Upper lobe of left lung (tissue), 6 donors: ENCODE measurements around the gene KDM4B. TPM values are rescaled to one million over a fixed set of nuclear protein-coding genes. Genes with fewer than 3 reads are reported as not detected.

ENCODE experiments used
- ATAC-seq, 2 donors: fragments of 200-7000 bp; cut with Tn5 transposase; one replicate each; pipeline ENCODE4 v1.9.1; 2022; ENCODE audit warnings: mild to moderate bottlenecking in 2 of 2, moderate library complexity in 2 of 2; ENCODE audit not compliant: low FRiP score in 2 of 2
- DNase-seq, 2 donors: peaks; one replicate each; pipeline ENCODE4 v3.0.0-alpha.2; 2019 to 2020
- H3K27ac ChIP-seq, 4 donors: fragments of 200-600 bp; sonication (generic); one replicate each; pipeline ENCODE4 v1.5.1; 2016 to 2019
- H3K27me3 ChIP-seq, 4 donors: fragments of 200-600 bp; sonication (generic); one replicate each; pipeline ENCODE4 v1.5.1; 2017 to 2019
- H3K36me3 ChIP-seq, 4 donors: fragments of 200-600 bp; sonication (generic); one replicate each; pipeline ENCODE4 v1.5.1; 2016 to 2019
- H3K4me1 ChIP-seq, 4 donors: fragments of 200-600 bp; sonication (generic); one replicate each; pipeline ENCODE4 v1.5.1; 2018 to 2019
- H3K4me3 ChIP-seq, 4 donors: fragments of 200-600 bp; sonication (generic); one replicate each; pipeline ENCODE4 v1.5.1; 2017 to 2019; ENCODE audit warnings: mild to moderate bottlenecking in 2 of 4, moderate library complexity in 1 of 4
- H3K9me3 ChIP-seq, 4 donors: fragments of 200-600 bp; sonication (generic); one replicate each; pipeline ENCODE4 v1.5.1; 2018 to 2019
- CTCF ChIP-seq, 6 experiments: fragments of 450-650 bp in 4 of 6; fragments of 200-600 bp in 2 of 6; sonication (generic) in 2 of 6; IDR thresholded peaks; one replicate each; pipeline ENCODE4 v1.5.1; 2016 to 2019; ENCODE audit warnings: antibody characterized with exemption in 6 of 6
- EP300 ChIP-seq, 4 donors: sonication (generic); formaldehyde crosslinking; IDR thresholded peaks; one replicate each; pipeline ENCODE4 v1.5.1; 2017; ENCODE audit warnings: antibody characterized with exemption in 4 of 4, control low read depth in 2 of 4
- POLR2A ChIP-seq, 4 donors: fragments of 450-650 bp; IDR thresholded peaks; one replicate each; pipeline ENCODE4 v1.5.1; 2016 to 2017; ENCODE audit warnings: antibody characterized with exemption in 4 of 4, mild to moderate bottlenecking in 2 of 4
- POLR2AphosphoS5 ChIP-seq, 2 donors: sonication (generic); formaldehyde crosslinking; IDR thresholded peaks; one replicate each; pipeline ENCODE4 v1.5.1; 2017; ENCODE audit warnings: antibody characterized with exemption in 2 of 2
- WGBS, 2 donors: methylation state at CpG; one replicate each; pipeline ENCODE4 v1.1.5; 2017 to 2018; 5-methylcytosine and 5-hydroxymethylcytosine counted together
- total RNA-seq, 6 donors: library from RNA; depleted of rRNA in 4 of 6; stranded (reverse); fragments of >200 nt in 4 of 6; gene quantifications; one replicate each; pipeline versions ENCODE4 v1.1.0 to v1.2.1, GENCODE V29; 2016 to 2021
- donor health status: DM: no; HTN: no; CAD: no; lungs with moderate emphysema.
- donor health status: DM: no; HTN: yes; CAD: no; lungs with severe emphysema.

Gene KDM4B
- total RNA-seq, 6 donors from 2014 or later, result 28.1 to 112 (median 38.2) TPM

GRCh38 chr19:4976401-4977298 is 7.7 kb downstream of the KDM4B start:
- H3K4me1 ChIP-seq, result peaks cover 67 to 82% (median 68%) of the 10 kb centered on the region in 4 donors
- peak; percentile 89 to 92 for ATAC-seq
- H3K4me3 ChIP-seq, result peak overlapping the region in 2 of 4 donors; percentile 12 to 20
- no peaks in the 10 kb centered on the region for H3K36me3 ChIP-seq
- WGBS, 2 donors, result 28 to 30% methylated on average over 25 to 33 of the region's 33 CpGs
- no peaks in the 10 kb centered on the region for H3K9me3 ChIP-seq
- TF ChIP-seq POLR2AphosphoS5 (IDR thresholded peaks at IDR 0.05), result peak; percentile 92 to 96
- peak in 2 of 4 donors; percentile 64 to 73 for TF ChIP-seq EP300 (IDR thresholded peaks at IDR 0.05)
- peak in 3 of 4 donors; percentile 31 to 73 (median 66) for TF ChIP-seq POLR2A (IDR thresholded peaks at IDR 0.05)
- TF ChIP-seq CTCF (IDR thresholded peaks at IDR 0.05), result peak; percentile 40 to 67 (median 59)
- DNase-seq, result peak; percentile 73 to 91
- H3K27ac ChIP-seq, result peak overlapping the region; percentile 83 to 90 (median 88)
- no peaks in the 10 kb centered on the region for H3K27me3 ChIP-seq

GRCh38 chr19:4977299-4978174 is 8.6 kb downstream of the KDM4B start:
- peak overlapping the region in 1 of 4 donors; percentile 12 for H3K4me3 ChIP-seq
- H3K27me3 ChIP-seq, result no peaks in the 10 kb centered on the region
- TF ChIP-seq EP300 (IDR thresholded peaks at IDR 0.05), result no peak
- peak in 1 of 2 donors; percentile 39 for TF ChIP-seq POLR2AphosphoS5 (IDR thresholded peaks at IDR 0.05)
- H3K27ac ChIP-seq, result peak overlapping the region; percentile 83 to 90 (median 88)
- WGBS, 2 donors, result 62% methylated on average over 27 of the region's 36 CpGs; no CpG with 5 or more reads in 1 of the 2 donors
- H3K4me1 ChIP-seq, result peaks cover 62 to 73% (median 65%) of the 10 kb centered on the region in 4 donors
- no peaks in the 10 kb centered on the region for H3K9me3 ChIP-seq
- DNase-seq, result peak in 1 of 2 donors; percentile 78
- H3K36me3 ChIP-seq, result no peaks in the 10 kb centered on the region
- ATAC-seq, result peak in 1 of 2 donors; percentile 62

GRCh38 chr19:4979211-4979807 is 10.4 kb downstream of the KDM4B start:
- WGBS, 2 donors, result 56 to 60% methylated on average over 8 of the region's 8 CpGs
- H3K9me3 ChIP-seq, result no peaks in the 10 kb centered on the region
- no peaks in the 10 kb centered on the region for H3K36me3 ChIP-seq
- DNase-seq (peak in 1 of 2 donors; percentile 32), ATAC-seq (no peak)
- H3K4me1 ChIP-seq, result peaks cover 64 to 72% (median 69%) of the 10 kb centered on the region in 4 donors
- H3K27me3 ChIP-seq, result no peaks in the 10 kb centered on the region
- no peak overlapping the region for H3K4me3 ChIP-seq
- no peak for TF ChIP-seq POLR2AphosphoS5 (IDR thresholded peaks at IDR 0.05)
- TF ChIP-seq EP300 (IDR thresholded peaks at IDR 0.05), result no peak
- TF ChIP-seq CTCF (IDR thresholded peaks at IDR 0.05), result no peak
- no peak for TF ChIP-seq POLR2A (IDR thresholded peaks at IDR 0.05)
- H3K27ac ChIP-seq, result peak overlapping the region in 3 of 4 donors; percentile 19 to 57 (median 27)

- TF ChIP-seq POLR2A (IDR thresholded peaks at IDR 0.05), result no peak
- TF ChIP-seq CTCF (IDR thresholded peaks at IDR 0.05), result no peak
- TF ChIP-seq POLR2AphosphoS5 (IDR thresholded peaks at IDR 0.05), result no peak
- no peak for TF ChIP-seq EP300 (IDR thresholded peaks at IDR 0.05)
- 68 to 83% methylated on average over 3 of the region's 3 CpGs for WGBS, 2 donors
- no peak for ATAC-seq
Observed at GRCh38 chr19:4980067-4980466, 11.2 kb downstream of the KDM4B start.

More at GRCh38 chr19:4980067-4980466, 11.2 kb downstream of the KDM4B start:
- Histone ChIP-seq H3K27ac (no peak overlapping the region), H3K9me3 (no peaks in the 10 kb centered on the region), H3K36me3 (no peaks in the 10 kb centered on the region), H3K4me3 (no peak overlapping the region), H3K4me1 (peaks cover 64 to 72% (median 68%) of the 10 kb centered on the region in 4 donors), H3K27me3 (no peaks in the 10 kb centered on the region)
- no peak for DNase-seq
